Kidney (tissue), 14 donors: ENCODE results near the gene TTLL5. TPM values are rescaled to one million over a fixed set of nuclear protein-coding genes. Genes with fewer than 3 reads are reported as not detected.

Experiments used
- DNase-seq, 5 donors: peaks; one replicate each; pipeline ENCODE4 v3.0.0-alpha.2; 2013 to 2020
- FAIRE-seq: peaks from 2 replicates; lab custom pipeline; 2012; peaks lifted over from hg19 to GRCh38; lab: Jason Lieb, UNC
- H3K27ac ChIP-seq, 2 donors: one replicate each; pipeline ENCODE4 v1.7.0; 2013; ENCODE audit warnings: low read depth in 2 of 2, low read length in 2 of 2, inconsistent platforms in 1 of 2
- H3K27me3 ChIP-seq: one replicate; pipeline ENCODE4 v1.7.1; 2013; ENCODE audit warnings: low read length, inconsistent platforms; ENCODE audit not compliant: control insufficient read depth, insufficient read depth
- H3K36me3 ChIP-seq, 3 donors: one replicate each; pipeline versions ENCODE4 v1.7.0 to v1.7.1; 2013; ENCODE audit warnings: low read length in 3 of 3, control low read depth in 1 of 3, inconsistent platforms in 1 of 3; ENCODE audit not compliant: insufficient read depth in 3 of 3, control insufficient read depth in 2 of 3
- H3K4me1 ChIP-seq, 3 donors: one replicate each; pipeline versions ENCODE4 v1.7.0 to v1.7.1; 2013; ENCODE audit warnings: low read length in 3 of 3, inconsistent platforms in 1 of 3, low read depth in 1 of 3; ENCODE audit not compliant: control insufficient read depth in 2 of 3, insufficient read depth in 2 of 3
- H3K4me3 ChIP-seq, 3 donors: one replicate each; pipeline versions ENCODE4 v1.7.0 to v1.8.1; 2013; ENCODE audit warnings: low read length in 3 of 3, control low read depth in 1 of 3, inconsistent platforms in 1 of 3
- H3K9ac ChIP-seq, 3 donors: one replicate each; pipeline versions ENCODE4 v1.7.0 to v1.7.1; 2013; ENCODE audit warnings: low read length in 3 of 3, control low read depth in 1 of 3, inconsistent platforms in 1 of 3
- H3K9me3 ChIP-seq, 3 donors: one replicate each; pipeline versions ENCODE4 v1.7.0 to v1.7.1; 2013; ENCODE audit warnings: low read length in 3 of 3, control low read depth in 1 of 3, inconsistent platforms in 1 of 3; ENCODE audit not compliant: control insufficient read depth in 2 of 3, insufficient read depth in 1 of 3
- CTCF ChIP-seq: IDR thresholded peaks from 3 replicates; pipeline ENCODE4 v1.5.1; 2012; ENCODE audit warnings: mild to moderate bottlenecking, moderate library complexity, borderline replicate concordance; ENCODE audit not compliant: insufficient read depth; ENCODE audit errors: extremely low read depth
- intact Hi-C: fragments of 100-400 bp; cut with DNase I; formaldehyde crosslinking; loops from one replicate; pipeline ENCODE4 v1.11.1; 2022
- polyA plus RNA-seq: library from polyadenylated mRNA; stranded (reverse); fragments of 350-450 nt; fragmentation: Illumina TruSeq; extraction: RNeasy Lipid Tissue Mini Kit (QIAGEN cat#74804); gene quantifications from one replicate; pipeline ENCODE4 v1.2.3, GENCODE V29; 2014; ENCODE audit warnings: low read depth, low replicate concordance; ENCODE audit not compliant: insufficient read depth
- total RNA-seq: library from RNA; stranded (reverse); fragmentation: NEBNext Ultra II Directional; extraction: Animal tissue kit (Norgen Biotek cat#: 25700); gene quantifications from one replicate; pipeline ENCODE4 v1.2.1, GENCODE V29; 2021
- donor health status: control.
- donor health status: control.
- donor health status: control.
- donor health status: control.
- donor health status: control.
- donor health status: DM: yes; HTN: yes; CAD: no.
- donor health status: Normal renal cell carcinoma (clear cell type).

Gene TTLL5
- total and polyA plus RNA-seq, 2 donors from 2014 or later, result 16.8 to 37.2 TPM

GRCh38 chr14:75832621-75833297 is 171.7 kb downstream of the TTLL5 start:
- H3K4me1 ChIP-seq, result no peaks in the 10 kb centered on the region
- DNase-seq, result no peak
- no peaks in the 10 kb centered on the region for H3K9me3 ChIP-seq
- no peak overlapping the region for H3K9ac ChIP-seq
- TF ChIP-seq CTCF, result no peak
- H3K4me3 ChIP-seq, result no peak overlapping the region
- H3K36me3 ChIP-seq, result no peaks in the 10 kb centered on the region
- FAIRE-seq, result no peak
- no peaks in the 10 kb centered on the region for H3K27me3 ChIP-seq
- no peak overlapping the region for H3K27ac ChIP-seq
- intact Hi-C loops, result no loop called here

- no peaks in the 10 kb centered on the region for H3K36me3 ChIP-seq
- FAIRE-seq, result no peak
- H3K9ac ChIP-seq, result no peak overlapping the region
- no peak overlapping the region for H3K4me3 ChIP-seq
- intact Hi-C loops, result no loop called here
- no peak for DNase-seq
- H3K27me3 ChIP-seq, result no peaks in the 10 kb centered on the region
- no peaks in the 10 kb centered on the region for H3K4me1 ChIP-seq
- no peak overlapping the region for H3K27ac ChIP-seq
- TF ChIP-seq CTCF, result no peak
- H3K9me3 ChIP-seq, result no peaks in the 10 kb centered on the region
These were observed 172.4 kb downstream of the TTLL5 start for GRCh38 chr14:75833326-75834020.

- TF ChIP-seq CTCF, result no peak
- Histone ChIP-seq H3K27me3 (no peaks in the 10 kb centered on the region), H3K4me1 (no peaks in the 10 kb centered on the region), H3K36me3 (no peaks in the 10 kb centered on the region), H3K9ac (no peak overlapping the region), H3K9me3 (no peaks in the 10 kb centered on the region), H3K4me3 (no peak overlapping the region), H3K27ac (no peak overlapping the region)
- intact Hi-C loops, result no loop called here
- DNase-seq (no peak), FAIRE-seq (no peak)
These were observed 174.2 kb downstream of the TTLL5 start for GRCh38 chr14:75835156-75835725.
